Measurements from ENCODE around the gene PVR. TPM values are rescaled to one million over a fixed set of nuclear protein-coding genes. Genes with fewer than 3 reads are reported as not detected.

PVR gene
- total and polyA plus RNA-seq, 2 of the 4 experiments (the other 2 are of a cell fraction) = 106 to 122 TPM

- peak overlapping the region; percentile 42; the same call in 1 of the 2 replicates for H3K4me2 ChIP-seq (ENCODE audit: low read depth, low read length)
- H4K8ac ChIP-seq (ENCODE audit: low read depth in 2 of 2, low read length in 2 of 2) = peak overlapping the region in 1 of 2 experiments; percentile 38; a peak in 2 of 4 replicates
- H3K27ac ChIP-seq (ENCODE audit: insufficient read depth, low read length) = 0 out of 2 replicates have a peak overlapping the region, but pooled peaks have one; percentile 33
- no peak overlapping the region for H3K9ac ChIP-seq (ENCODE audit: low read depth, low read length)
- peak; percentile 44 for ATAC-seq (ENCODE audit: low read depth)
- POLR2A ChIA-PET (ENCODE audit: unreplicated experiment) = no interaction called here
- peak overlapping the region; percentile 72 for H4K5ac ChIP-seq (ENCODE audit: low read depth, low read length)
- H2AK9ac ChIP-seq (replicated peaks; ENCODE audit: low read depth, low read length, poor library complexity) = no peak overlapping the region
- H3K36me3 ChIP-seq (ENCODE audit: control insufficient read depth, insufficient read depth, low read length) = peaks cover 17% of the 10 kb centered on the region; the same call in 1 of the 2 replicates
- H3K18ac ChIP-seq (ENCODE audit: low read depth, low read length) = peak overlapping the region; percentile 29; the same call in 1 of the 2 replicates
- dilution Hi-C loops (cut with HindIII; ENCODE audit: low sequenced_read_pairs, unreplicated experiment) (no loop called here), intact Hi-C loops (cut with micrococcal nuclease) (no loop called here), in situ Hi-C loops (cut with MboI; ENCODE audit: low sequenced_read_pairs) (no loop called here)
- H3K4ac ChIP-seq (ENCODE audit: low read depth, low read length) = peak overlapping the region; percentile 55
- 0 out of 2 replicates have a peak, but pooled peaks cover 2% of the 10 kb centered on the region for H3K9me3 ChIP-seq (ENCODE audit: control insufficient read depth, insufficient read depth, low read length)
- TF ChIP-seq USF2 (IDR thresholded peaks at IDR 0.05; ENCODE audit: low read depth, low read length) (0 out of 2 replicates have a peak, but pooled peaks have one; percentile 8), BHLHE40 (IDR thresholded peaks at IDR 0.05; ENCODE audit: low read depth, low read length) (no peak), NFE2L2 (IDR thresholded peaks at IDR 0.05; ENCODE audit: low read depth, low read length) (no peak), RCOR1 (IDR thresholded peaks at IDR 0.05; ENCODE audit: insufficient replicate concordance, low read length) (no peak), CHD1 (IDR thresholded peaks at IDR 0.05; ENCODE audit: low read depth, low read length) (no peak), FOS (IDR thresholded peaks at IDR 0.05; ENCODE audit: low read depth, low read length) (no peak), SMC3 (IDR thresholded peaks at IDR 0.05; ENCODE audit: low read depth, low read length) (no peak), CEBPB (IDR thresholded peaks at IDR 0.05; ENCODE audit: low read depth, low read length) (peak; percentile 68)
- BruUV-seq (replicated peaks) = no TSS peak
- peak overlapping the region; percentile 67 for H2AFZ ChIP-seq (replicated peaks; ENCODE audit: low read length, poor library complexity)
- WGBS, 2 experiments (ENCODE audit: extremely low coverage in 2 of 2, insufficient read length in 1 of 2) = 57% methylated on average over 2 of the region's 8 CpGs; no CpG with 5 or more reads in 1 of the 2 experiments
- no peaks in the 10 kb centered on the region for H3K27me3 ChIP-seq (ENCODE audit: control insufficient read depth, insufficient read depth, low read length)
- peak; percentile 70 for DNase-seq
- H4K20me1 ChIP-seq (ENCODE audit: insufficient read depth, low read length) = no peaks in the 10 kb centered on the region
- peak overlapping the region; percentile 72 for H2BK120ac ChIP-seq (ENCODE audit: low read depth, low read length)
- no peak overlapping the region for H3K23ac ChIP-seq (ENCODE audit: low read depth, low read length)
- peak overlapping the region; percentile 54; the same call in 1 of the 2 replicates for H3K14ac ChIP-seq (replicated peaks; ENCODE audit: low read depth, low read length)
- no peak overlapping the region for H3K4me3 ChIP-seq (ENCODE audit: insufficient read depth, low read depth, low read length)
- no peaks in the 10 kb centered on the region for H3K79me1 ChIP-seq (ENCODE audit: low read depth in 1 of 2, low read length in 2 of 2)
- peak overlapping the region; percentile 17 for H2BK5ac ChIP-seq (ENCODE audit: low read depth, low read length, poor library complexity, severe bottlenecking)
- H3K4me1 ChIP-seq (ENCODE audit: control insufficient read depth, insufficient read depth, low read length) = peaks cover 3% of the 10 kb centered on the region
- H2BK15ac ChIP-seq (ENCODE audit: low read depth, low read length) = peak overlapping the region; percentile 37; the same call in 1 of the 3 replicates
- H4K91ac ChIP-seq (ENCODE audit: insufficient read depth, low read depth, low read length) = peak overlapping the region; percentile 14; the same call in 1 of the 2 replicates
- CTCF ChIA-PET = interaction anchor here (0.6 to 0.7 kb wide), 2 partner anchors 23 to 130 kb away, joined by 3 to 4 read pairs; no protein-coding TSS in a partner anchor
- H3K9me1 ChIP-seq (ENCODE audit: insufficient read depth, low read length) = 0 out of 2 replicates have a peak, but pooled peaks cover 4% of the 10 kb centered on the region
- peak overlapping the region; percentile 14; the same call in 1 of the 2 replicates for H2AK5ac ChIP-seq (ENCODE audit: low read depth, low read length)
- H3K56ac ChIP-seq (ENCODE audit: extremely low read depth, insufficient read depth, low read length) = no peak overlapping the region
- H2BK20ac ChIP-seq (ENCODE audit: low read depth, low read length) = peak overlapping the region; percentile 31; the same call in 1 of the 2 replicates
Observed at GRCh38 chr19:44677019-44677811, 33.5 kb downstream of the PVR start.
